ENCODE measurements around the gene COA8. TPM values are rescaled to one million over a fixed set of nuclear protein-coding genes. Genes with fewer than 3 reads are reported as not detected.

The COA8 gene
- total and polyA plus RNA-seq, 2 of the 13 experiments (the other 11 are each of a cell fraction or from before 2014, with no cell fraction given), result 10.9 to 25.1 TPM

GRCh38 chr14:103628221-103628683, 65.5 kb downstream of the COA8 start (continued):
- TF ChIP-seq FOXK2 (IDR thresholded peaks at IDR 0.05) (no peak), ZXDC (CRISPR knock-in tag; IDR thresholded peaks at IDR 0.05) (no peak), FUBP1 (CRISPR knock-in tag; IDR thresholded peaks at IDR 0.05; ENCODE audit: borderline replicate concordance) (no peak), TGIF2 (CRISPR knock-in tag; IDR thresholded peaks at IDR 0.05) (no peak), GATAD2A (CRISPR knock-in tag; IDR thresholded peaks at IDR 0.05) (no peak), MATR3 (CRISPR knock-in tag; IDR thresholded peaks at IDR 0.05) (no peak), ZNF710 (CRISPR knock-in tag; IDR thresholded peaks at IDR 0.05; ENCODE audit: borderline replicate concordance) (no peak), ZNF691 (CRISPR knock-in tag; IDR thresholded peaks at IDR 0.05; ENCODE audit: borderline replicate concordance, low read depth) (peak; percentile 9; the same call in 1 of the 2 replicates), ZNF350 (CRISPR knock-in tag; IDR thresholded peaks at IDR 0.05; ENCODE audit: borderline replicate concordance, low read depth) (no peak; the same call in 1 of the 2 replicates), KLF6 (CRISPR knock-in tag; IDR thresholded peaks at IDR 0.05) (no peak; the same call in 1 of the 2 replicates), MXI1 (IDR thresholded peaks at IDR 0.05; ENCODE audit: borderline replicate concordance, low read depth, low read length) (peak; percentile 52; the same call in 1 of the 3 replicates), E2F5 (CRISPR knock-in tag; conservative IDR thresholded peaks at IDR 0.05) (no peak), XBP1 (CRISPR knock-in tag; IDR thresholded peaks at IDR 0.05) (no peak; the same call in 1 of the 2 replicates), TBX2 (CRISPR knock-in tag; IDR thresholded peaks at IDR 0.05; ENCODE audit: borderline replicate concordance) (no peak), SP4 (CRISPR knock-in tag; IDR thresholded peaks at IDR 0.05) (no peak), KLF11 (CRISPR knock-in tag; IDR thresholded peaks at IDR 0.05) (no peak), SALL1 (CRISPR knock-in tag; IDR thresholded peaks at IDR 0.05) (peak; percentile 79), SSRP1 (CRISPR knock-in tag; IDR thresholded peaks at IDR 0.05) (no peak), HMGA1 (CRISPR knock-in tag; conservative IDR thresholded peaks at IDR 0.05) (no peak), HOXA7 (CRISPR knock-in tag; IDR thresholded peaks at IDR 0.05) (no peak), ZNF232 (CRISPR knock-in tag; IDR thresholded peaks at IDR 0.05; ENCODE audit: borderline replicate concordance) (0 out of 2 replicates have a peak, but pooled peaks have one; percentile 50)

Measured in HepG2 (cell line).